IPS-18a (cell line): ENCODE results near the gene BUD31.
"Not testable (repeated sequence)": the region's sequence is repeated elsewhere in the genome, so short reads cannot be mapped to it uniquely, and the experiment has no call there.

Source experiments
- H3K27ac ChIP-seq: one replicate; pipeline ENCODE4 v1.5.1; 2013; ENCODE audit warnings: low read length
- H3K27me3 ChIP-seq: one replicate; pipeline ENCODE4 v1.6.1; 2013; ENCODE audit warnings: mild to moderate bottlenecking, low read length; ENCODE audit not compliant: control insufficient read depth, insufficient read depth
- H3K36me3 ChIP-seq: one replicate; pipeline ENCODE4 v1.6.1; 2013; ENCODE audit warnings: low read depth, low read length; ENCODE audit not compliant: control insufficient read depth
- H3K4me1 ChIP-seq: one replicate; pipeline ENCODE4 v1.6.1; 2013; ENCODE audit warnings: low read depth, low read length; ENCODE audit not compliant: control insufficient read depth
- H3K4me3 ChIP-seq: one replicate; pipeline ENCODE4 v1.5.1; 2013; ENCODE audit warnings: low read length
- H3K9ac ChIP-seq: one replicate; pipeline ENCODE4 v1.6.1; 2013; ENCODE audit warnings: mild to moderate bottlenecking, low read length, moderate library complexity
- H3K9me3 ChIP-seq: one replicate; pipeline ENCODE4 v1.6.1; 2013; ENCODE audit warnings: low read depth, low read length; ENCODE audit not compliant: control insufficient read depth

BUD31 gene

DNA sequence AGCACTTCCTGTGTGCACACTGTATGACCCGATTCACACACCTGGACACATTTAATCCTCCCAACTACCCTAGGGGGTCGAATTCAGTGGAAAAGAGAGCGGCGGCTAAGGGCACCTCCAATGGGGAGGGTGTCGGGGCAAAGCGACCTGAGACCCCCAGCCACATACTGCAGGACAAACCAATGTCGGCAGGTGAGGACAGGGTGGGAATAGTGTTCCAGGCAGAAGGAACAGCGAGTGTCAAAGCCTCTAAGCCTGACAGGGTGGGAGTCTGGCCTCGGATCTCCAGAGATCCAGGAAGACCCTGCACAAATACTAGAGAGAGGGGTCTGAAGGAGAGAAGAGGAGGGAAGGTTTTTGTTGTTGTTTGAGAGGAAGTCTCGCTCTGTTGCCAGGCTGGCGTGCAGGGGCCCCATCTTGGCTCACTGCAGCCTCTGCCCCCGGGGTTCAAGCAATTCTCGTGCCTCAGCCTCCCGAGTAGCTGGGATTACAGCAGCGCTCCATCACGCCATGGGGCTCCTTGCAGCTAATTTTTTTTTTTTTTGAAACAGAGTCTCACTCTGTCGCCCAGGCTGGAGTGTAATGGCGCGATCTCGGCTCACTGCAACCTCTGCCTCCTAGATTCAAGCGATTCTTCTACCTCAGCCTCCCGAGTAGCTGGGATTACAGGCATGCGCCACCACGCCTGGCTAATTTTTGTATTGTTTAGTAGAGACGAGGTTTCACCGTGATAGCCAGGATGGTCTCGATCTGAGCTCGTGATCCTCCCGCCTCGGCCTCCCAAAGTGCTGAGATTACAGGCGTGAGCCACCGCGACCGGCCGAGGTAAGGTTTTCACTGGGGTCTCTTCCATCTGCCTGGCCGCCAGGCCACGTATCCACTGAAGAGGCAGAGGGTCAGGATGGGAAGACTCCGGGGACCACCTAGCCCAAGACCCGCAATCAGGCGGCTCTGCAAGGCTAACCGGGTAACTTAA is 35.4 kb upstream of the BUD31 start:
- Histone ChIP-seq H3K4me1 (no peaks in the 10 kb centered on the region), H3K9me3 (no peaks in the 10 kb centered on the region), H3K36me3 (no peaks in the 10 kb centered on the region), H3K27me3 (no peaks in the 10 kb centered on the region), H3K9ac (peak overlapping the region; percentile 45), H3K4me3 (peak overlapping the region; percentile 75), H3K27ac (no peak overlapping the region)

DNA sequence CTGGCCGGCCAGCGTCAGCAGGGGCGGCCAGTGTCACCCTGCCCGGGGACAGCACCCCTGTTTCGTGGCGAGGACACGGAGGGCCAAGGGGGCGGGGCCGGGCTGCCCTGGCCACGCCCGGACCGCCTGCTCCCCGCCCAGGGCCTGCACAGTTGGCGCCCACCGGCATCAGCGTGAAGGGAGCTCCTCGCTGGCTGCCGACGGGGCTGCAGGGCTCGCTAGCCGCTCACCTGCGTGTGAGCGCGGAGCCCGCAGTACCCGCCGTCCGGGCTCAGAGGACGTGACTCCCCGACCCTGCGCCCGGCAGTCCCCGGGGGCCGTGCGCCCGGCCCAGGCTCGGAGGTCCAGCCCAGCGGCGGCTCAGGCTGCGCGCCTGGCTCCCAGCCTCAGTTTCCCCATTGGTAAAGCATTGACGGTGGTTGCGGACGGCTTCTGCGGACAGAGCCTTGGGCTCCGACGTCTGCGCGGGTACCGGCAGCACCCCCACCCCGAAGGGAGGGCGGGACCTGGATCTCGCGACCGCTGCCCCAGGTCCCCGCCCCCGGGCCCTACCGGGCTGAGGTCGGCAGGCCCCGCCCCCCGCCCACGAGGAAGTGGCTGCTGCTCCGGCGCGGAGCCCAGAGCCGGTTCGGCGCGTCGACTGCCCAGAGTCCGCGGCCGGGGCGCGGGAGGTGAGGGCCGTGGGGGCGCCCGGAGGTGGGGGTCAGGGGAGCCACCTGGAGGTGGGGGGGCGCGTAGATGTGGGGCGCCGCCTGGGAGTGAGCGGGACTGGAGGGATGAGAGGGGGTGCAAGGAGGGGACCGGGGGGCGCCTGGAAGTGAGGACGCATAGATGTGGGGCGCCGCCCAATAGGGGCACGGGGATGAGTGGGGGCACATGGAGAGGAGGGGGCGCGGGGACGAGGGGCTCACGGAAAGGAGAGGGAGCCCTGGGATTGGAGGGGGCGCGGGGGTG is 34.4 kb upstream of the BUD31 start, which contains the start of gene ARPC1B:
Gene ARPC1B (plus strand): TSS at position 620 of the 954 bp plus-strand sequence. CDS start 10,985 bp downstream, outside the sequence.
- peak within 1 kb of the TSS; percentile 45 for H3K9ac ChIP-seq
- peak within 1 kb of the TSS; percentile 75 for H3K4me3 ChIP-seq
- no peaks in the 10 kb centered on the region for H3K4me1 ChIP-seq
- H3K36me3 ChIP-seq: no peaks in the 10 kb centered on the region
- no peaks in the 10 kb centered on the region for H3K27me3 ChIP-seq
- no peak within 1 kb of the TSS for H3K27ac ChIP-seq
- H3K9me3 ChIP-seq: no peaks in the 10 kb centered on the region

DNA sequence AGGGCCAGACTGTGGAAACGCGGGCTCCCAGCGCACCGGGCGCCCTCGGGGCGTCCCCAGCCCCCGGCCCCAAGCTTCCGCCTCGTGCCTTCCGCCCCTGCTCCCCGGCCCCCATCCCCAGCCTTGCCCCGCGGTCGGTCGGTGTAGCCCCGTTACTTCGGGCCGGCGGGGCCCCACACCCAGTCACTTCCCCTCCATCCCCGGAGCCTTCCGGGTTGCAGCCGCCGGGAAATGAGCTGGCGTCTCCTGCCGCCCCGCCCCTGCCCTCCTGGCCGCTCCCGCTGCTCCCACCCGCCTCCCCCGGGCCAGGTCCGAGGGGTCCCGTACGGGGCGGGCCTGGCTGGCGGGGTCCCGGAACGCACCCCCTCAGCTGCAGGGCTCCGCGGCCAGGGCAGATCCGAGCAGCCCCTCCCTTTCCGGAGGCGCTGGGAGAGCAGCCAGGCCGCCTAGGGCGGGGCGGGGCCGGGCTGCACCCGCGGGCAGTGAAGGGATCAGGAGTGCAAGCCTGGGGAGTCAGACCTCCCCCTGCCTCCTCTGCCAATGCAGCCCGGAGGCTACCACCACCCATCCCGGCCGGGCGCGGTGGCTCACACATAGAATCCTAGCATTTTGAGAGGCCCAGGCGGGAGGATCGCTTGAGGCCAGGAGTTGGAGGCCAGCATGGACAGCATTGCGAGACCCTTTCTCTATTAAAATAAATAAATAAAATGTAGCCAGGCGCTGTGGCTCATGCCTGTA is 33.5 kb upstream of the BUD31 start:
- Histone ChIP-seq H3K27me3 (no peaks in the 10 kb centered on the region), H3K9ac (no peak overlapping the region), H3K4me3 (peak overlapping the region; percentile 75), H3K27ac (no peak overlapping the region), H3K9me3 (no peaks in the 10 kb centered on the region), H3K36me3 (no peaks in the 10 kb centered on the region), H3K4me1 (no peaks in the 10 kb centered on the region)

DNA sequence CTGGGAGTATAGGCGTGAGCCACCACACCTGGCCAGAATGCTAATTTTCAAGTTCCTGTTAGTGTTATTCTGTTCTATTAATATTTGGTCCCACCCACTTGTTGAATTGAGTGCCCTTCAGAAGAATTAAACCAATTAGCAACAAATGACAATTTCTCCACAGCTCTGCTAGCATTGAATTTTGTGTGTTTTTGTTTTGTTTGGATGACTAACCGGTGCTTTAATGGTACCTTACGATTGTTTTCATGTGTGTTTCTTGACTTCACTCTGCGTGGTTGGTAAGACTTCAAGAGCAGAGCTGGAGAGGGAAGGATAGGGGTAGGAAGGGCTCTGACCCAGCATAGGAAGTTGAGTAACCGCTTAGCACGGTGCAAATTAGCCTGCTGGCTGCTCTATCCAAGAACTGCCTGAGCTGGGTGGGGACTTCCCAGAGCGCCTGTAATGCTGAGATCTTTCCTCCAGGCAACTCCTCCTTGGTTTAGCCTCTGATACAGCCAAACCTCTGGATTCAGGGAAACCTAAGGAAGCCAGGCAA is 29.7 kb upstream of the BUD31 start:
- no peaks in the 10 kb centered on the region for H3K36me3 ChIP-seq
- H3K27me3 ChIP-seq: no peaks in the 10 kb centered on the region
- no peaks in the 10 kb centered on the region for H3K9me3 ChIP-seq
- no peak overlapping the region for H3K9ac ChIP-seq
- H3K27ac ChIP-seq: no peak overlapping the region
- H3K4me3 ChIP-seq: no peak overlapping the region
- no peaks in the 10 kb centered on the region for H3K4me1 ChIP-seq

DNA sequence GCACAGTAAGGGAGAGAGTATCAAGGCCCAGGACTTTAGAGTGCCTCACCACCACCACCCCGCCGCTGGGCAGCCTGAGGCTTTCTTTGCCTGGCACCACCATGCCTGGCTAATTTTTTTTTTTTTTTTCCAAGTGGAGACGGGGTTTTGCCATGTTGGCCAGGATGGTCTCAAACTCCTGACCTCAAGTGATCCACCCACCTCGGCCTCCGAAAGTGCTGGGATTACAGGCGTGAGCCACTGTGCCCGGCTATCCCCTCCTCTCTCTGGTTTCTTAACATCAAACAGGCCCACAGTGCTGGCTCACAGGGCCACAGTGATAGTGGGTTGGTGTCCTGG is 29.1 kb upstream of the BUD31 start:
- not testable (repeated sequence) for H3K9ac ChIP-seq, H3K36me3 ChIP-seq, H3K27me3 ChIP-seq, H3K4me1 ChIP-seq, H3K9me3 ChIP-seq, H3K4me3 ChIP-seq, H3K27ac ChIP-seq

DNA sequence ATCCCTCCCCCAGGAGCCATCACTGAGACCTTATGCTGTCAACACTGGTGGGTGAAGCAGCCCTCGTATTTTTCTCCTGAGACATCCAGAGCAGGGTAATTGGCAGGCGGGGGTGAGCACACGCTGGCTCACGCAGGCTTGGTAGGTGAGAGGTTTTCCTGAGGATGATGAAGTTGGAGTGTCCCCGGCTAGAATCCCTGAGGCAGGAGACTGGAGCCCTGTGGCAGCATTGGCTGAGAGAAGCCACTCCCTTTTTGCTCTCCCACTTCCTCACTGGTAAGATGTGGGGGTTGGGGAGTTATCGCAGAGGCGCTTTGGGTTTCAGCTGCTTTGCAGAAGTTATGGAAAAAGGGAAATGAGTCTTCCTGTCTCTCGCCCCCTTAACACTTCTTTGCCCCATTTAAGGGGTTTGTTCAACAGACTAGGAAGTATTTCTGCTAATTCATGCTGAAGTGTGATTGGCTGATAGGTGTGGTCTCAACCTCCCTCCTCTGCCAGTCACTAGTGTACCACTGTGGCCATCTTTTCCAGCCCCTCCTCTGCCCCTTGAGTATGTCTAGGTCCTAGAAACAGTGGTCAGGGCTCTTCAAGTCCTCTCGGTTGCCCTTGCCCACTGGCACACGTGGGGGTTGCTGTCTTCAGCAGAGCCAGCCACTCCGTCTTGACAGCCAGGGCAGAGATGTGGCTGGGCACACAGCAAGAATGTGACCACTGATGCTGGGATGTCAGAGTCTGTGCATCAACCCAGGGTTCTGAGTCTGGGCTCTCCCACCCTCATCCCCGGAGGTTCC is 28.5 kb upstream of the BUD31 start:
- Histone ChIP-seq H3K4me1 (no peaks in the 10 kb centered on the region), H3K36me3 (no peaks in the 10 kb centered on the region), H3K27ac (no peak overlapping the region), H3K9me3 (no peaks in the 10 kb centered on the region), H3K9ac (no peak overlapping the region), H3K27me3 (no peaks in the 10 kb centered on the region), H3K4me3 (no peak overlapping the region)

DNA sequence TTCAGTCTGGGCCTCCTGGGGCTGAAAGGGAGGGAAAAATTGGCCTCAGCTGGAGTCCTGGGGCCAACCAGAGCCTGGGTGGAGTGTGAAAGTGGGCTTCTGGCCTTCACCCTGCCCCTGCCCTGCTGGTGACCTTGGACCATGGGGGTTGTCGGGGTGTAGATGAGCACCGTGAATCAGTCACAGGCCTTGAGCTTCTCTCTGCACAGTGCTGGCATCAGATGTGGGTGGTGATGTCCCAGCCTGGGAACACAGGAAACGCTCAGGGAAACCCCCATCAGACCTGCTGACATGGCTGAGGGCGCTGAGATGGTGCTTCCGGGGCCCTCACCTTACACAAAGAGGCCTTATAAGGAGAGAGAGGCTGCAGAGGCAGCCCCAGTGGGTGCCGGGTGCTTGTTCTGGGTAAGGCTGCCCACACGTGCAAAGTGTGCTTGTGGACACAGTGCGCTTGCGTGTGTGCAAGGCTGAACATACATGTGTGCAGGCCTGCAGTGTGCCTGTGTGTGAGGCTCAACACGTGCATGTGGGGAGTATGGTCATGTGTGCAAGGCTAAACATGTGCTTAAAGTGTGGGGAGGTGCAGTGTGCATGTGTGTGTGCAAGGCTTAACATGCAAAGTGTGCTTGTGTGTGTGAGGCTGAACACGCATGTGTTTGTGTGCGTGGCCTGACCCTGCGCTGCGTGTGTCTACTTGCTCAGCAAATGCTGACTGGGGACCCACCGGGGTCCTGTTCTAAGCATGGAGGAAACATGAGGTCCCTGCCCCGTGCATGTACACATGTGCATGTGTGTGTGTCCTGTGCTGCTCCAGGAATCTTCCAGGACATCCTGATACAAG is 27.7 kb upstream of the BUD31 start:
- H3K9me3 ChIP-seq: no peaks in the 10 kb centered on the region
- H3K4me3 ChIP-seq: no peak overlapping the region
- H3K4me1 ChIP-seq: no peaks in the 10 kb centered on the region
- no peak overlapping the region for H3K27ac ChIP-seq
- no peaks in the 10 kb centered on the region for H3K27me3 ChIP-seq
- H3K9ac ChIP-seq: no peak overlapping the region
- no peaks in the 10 kb centered on the region for H3K36me3 ChIP-seq

DNA sequence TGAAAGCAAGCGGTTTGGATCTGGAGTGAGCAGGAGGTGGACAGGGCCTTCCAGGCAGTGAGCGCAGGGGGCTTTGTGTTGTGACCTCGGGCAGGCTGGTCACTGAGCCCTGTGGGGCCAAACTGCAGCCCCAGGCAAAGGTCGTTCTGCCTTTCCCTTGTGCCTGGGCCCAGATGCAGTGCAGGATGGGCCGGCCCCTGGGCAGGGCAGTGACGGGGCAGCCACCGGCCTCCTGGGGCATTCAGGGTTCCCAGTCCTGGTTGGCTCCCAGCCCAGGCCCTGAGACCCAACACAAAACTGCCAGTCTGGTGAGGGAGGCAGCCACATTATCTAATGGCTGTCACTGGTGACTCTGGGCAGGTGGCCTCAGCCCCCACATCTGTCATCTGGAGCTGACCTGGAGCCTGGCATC is 27.1 kb upstream of the BUD31 start:
- Histone ChIP-seq H3K9ac (no peak overlapping the region), H3K4me1 (no peaks in the 10 kb centered on the region), H3K36me3 (no peaks in the 10 kb centered on the region), H3K9me3 (no peaks in the 10 kb centered on the region), H3K4me3 (no peak overlapping the region), H3K27me3 (no peaks in the 10 kb centered on the region), H3K27ac (no peak overlapping the region)

DNA sequence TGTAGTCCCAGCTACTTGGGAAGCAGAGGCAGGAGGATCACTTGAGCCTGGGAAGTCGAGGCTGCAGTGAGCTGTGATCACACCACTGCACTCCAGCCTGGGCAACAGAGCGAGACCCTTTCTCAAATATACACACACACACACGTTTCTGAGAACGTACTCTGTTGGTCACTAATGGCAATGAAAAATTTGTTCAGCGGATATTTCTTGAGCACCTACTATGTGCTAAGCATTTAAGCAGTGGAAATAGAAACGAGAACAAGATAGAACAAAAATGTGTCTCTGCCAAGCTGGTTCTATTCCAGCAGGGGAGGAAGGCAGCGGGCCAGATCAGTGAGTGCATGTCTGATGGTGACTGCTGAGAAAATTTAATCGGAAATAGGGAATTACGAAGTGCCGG is 25.6 kb upstream of the BUD31 start:
- Histone ChIP-seq H3K4me1 (no peaks in the 10 kb centered on the region), H3K4me3 (no peak overlapping the region), H3K9ac (no peak overlapping the region), H3K27ac (no peak overlapping the region), H3K36me3 (peaks cover 3% of the 10 kb centered on the region), H3K9me3 (no peaks in the 10 kb centered on the region), H3K27me3 (no peaks in the 10 kb centered on the region)
